Ramos (cell line): ENCODE data around the gene PTPMT1.

Experiments
- in situ Hi-C: fragments of 300-500 bp; cut with MboI; formaldehyde crosslinking; loops from one replicate; pipeline ENCODE4 v1.14.3; 2022; ENCODE audit warnings: low sequenced_read_pairs; ENCODE audit not compliant: unreplicated experiment

Gene PTPMT1

DNA sequence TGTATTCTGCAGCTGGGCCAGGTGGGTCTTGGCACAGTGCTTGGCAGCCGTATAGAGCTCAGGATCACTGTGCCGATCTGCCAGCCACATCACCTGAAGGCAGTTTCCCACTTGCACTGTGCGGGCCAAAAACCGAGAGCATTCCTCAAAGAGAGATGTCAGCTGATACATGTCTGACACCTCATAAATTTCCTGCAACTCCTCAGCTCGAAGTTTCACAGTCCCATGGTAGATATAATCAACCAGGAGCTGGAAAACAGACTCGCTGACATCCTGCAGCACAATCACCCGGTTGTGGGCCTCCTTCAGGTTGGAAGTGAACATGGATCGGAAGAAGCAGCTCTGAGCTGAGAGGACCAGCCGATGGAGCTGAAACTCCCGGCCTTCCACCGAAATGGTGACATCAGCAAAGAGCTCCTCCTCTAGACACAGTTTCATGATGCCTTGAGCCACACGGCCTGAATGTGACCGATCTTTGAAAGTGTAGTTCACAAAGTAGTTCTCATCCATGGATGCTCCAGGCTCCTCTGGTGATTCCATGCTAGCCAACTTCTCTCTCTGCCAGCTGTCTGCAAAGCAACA lies 12.2 kb downstream of the PTPMT1 start:
- in situ Hi-C loops, result no loop called here

DNA sequence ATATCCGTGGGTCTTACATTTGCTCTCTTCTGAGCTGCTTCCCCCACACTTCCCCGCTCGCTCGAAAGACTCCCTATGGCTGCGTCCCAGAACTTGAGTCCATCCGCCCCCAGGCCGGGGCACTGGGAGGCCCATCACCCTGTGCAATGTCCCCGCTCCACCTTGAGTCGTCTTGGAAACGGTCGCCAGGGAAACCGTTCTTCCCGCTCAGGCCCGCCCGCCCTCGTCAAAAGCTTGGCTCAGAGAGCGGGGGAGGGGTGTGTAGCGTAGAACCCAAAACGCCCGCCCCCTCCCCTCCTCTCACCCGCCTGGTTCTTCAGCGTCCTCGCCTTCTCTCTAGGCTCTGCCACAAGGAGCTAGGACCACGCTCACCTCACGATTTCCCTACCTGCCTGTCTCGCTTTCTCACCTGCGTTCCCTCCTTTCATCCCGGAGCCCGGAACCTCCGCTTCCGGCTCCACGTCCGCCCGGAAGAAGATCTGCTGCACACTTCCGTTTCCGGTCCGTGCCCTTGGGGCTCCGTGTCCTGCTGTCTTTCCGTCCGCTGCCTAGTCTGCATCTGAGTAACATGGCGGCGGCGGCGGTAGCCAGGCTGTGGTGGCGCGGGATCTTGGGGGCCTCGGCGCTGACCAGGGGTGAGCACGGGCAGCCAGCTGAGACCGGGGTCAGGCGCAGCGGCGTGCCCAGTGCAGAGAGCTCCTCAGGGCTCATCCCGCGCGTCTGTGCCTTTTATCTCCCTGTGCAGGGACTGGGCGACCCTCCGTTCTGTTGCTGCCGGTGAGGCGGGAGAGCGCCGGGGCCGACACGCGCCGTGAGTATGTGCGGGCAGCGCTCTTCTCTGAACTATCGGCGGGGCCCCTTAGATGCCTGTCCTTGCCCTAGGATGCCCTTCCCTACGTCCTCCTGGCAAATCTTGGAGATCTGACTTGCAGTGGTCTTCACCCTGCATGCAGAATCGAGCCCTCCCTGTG lies 13.4 kb downstream of the PTPMT1 start, which contains the start of the genes KBTBD4 and NDUFS3:
KBTBD4 (minus strand) TSS at position 447 of the 971 bp plus-strand sequence; CDS start at position 428, 19 bp downstream.
NDUFS3 (plus strand) TSS at position 551 of the 971 bp plus-strand sequence; CDS start at position 569, 18 bp downstream.
- in situ Hi-C loops, result no loop called here

DNA sequence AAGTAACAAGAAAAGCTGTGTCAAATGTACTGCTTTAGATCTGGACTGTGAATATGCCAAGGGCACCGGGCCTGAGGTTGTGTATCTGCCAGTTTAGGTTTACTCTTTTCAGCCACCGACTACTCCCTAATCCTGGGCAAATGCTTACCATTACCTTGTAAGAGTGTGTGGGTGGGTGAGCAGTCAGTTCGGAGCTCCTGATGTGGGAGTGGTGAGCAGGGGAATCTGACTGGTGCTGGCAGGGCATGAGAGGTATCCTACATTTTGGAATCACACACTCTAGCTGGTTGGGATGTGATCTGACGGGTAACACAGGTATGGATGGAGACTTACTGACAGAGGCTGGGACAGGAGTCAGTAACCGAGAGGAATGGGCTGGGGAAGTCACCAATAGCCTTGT lies 18.4 kb downstream of the PTPMT1 start:
- in situ Hi-C loops, result no loop called here

DNA sequence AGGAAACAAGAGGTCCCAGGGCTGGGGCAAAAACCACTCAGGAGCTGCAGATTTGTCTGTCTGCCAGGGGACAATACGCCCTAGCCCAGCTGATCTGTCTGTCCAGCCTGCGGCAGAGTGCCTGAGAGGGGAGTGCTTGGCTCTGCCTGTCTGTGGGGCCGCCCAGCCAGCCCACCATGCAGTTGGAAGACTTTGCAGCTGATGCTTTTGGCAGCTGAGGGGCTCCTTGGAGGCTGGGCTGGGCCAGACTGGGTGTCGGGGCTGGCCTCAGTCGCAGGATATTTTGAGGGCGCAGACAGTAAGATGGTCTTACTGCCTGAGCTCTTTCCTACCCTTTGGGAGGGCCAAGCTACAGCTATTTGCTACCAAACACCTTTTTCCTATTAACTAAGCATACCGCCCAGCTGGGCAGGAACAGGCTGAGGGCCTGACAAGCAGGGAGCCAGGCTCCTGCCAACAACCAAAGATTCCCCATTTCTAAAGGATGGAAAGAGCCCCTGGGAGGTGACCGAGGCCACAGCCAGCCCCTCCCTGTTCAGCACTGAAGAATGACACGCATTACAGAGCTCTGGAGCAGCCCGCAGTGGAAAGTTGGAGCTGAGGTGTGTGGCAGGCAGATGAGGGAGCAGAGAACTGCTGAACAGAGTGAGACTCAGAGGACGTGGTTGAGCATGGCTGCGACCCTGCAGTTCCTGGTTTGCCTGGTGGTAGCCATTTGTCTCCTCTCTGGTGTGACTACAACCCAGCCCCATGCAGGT lies 20.9 kb downstream of the PTPMT1 start, which contains the start of gene FAM180B:
FAM180B (plus strand) TSS at position 581 of the 758 bp plus-strand sequence; CDS start at position 672, 91 bp downstream.
- in situ Hi-C loops, result no loop called here

DNA sequence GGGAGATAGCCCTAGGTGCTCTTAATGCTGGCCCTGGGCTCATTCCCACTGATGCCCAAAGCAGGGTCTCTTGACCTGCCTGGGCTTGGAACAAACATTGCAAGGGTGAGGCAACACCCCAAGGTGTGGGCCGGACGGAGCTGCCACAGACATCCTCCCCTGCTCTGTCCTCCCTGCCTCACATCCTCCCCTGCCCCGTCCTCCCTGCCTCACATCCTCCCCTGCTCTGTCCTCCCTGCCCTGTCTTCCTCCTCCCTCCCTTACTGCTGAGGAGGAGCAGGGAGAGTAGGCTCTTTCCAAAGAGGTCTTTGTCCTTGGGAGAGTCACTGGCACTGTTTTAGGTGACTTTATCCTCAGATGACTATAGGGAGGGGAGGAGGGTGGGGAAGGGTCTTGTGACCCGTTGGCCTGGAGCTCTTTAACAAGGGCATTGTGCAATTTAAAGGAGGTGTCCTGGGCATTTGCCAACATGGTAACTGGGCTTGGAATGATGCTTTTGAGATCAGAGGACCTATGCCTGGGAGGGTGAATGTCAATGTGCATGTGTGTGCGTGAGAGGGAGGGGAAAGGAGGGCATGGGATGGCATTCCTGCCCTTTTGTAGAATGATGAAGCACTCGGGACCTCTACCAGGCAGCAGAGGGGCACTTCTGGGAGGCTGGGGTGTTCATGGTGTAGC lies 21.8 kb downstream of the PTPMT1 start:
- in situ Hi-C loops, result no loop called here

DNA sequence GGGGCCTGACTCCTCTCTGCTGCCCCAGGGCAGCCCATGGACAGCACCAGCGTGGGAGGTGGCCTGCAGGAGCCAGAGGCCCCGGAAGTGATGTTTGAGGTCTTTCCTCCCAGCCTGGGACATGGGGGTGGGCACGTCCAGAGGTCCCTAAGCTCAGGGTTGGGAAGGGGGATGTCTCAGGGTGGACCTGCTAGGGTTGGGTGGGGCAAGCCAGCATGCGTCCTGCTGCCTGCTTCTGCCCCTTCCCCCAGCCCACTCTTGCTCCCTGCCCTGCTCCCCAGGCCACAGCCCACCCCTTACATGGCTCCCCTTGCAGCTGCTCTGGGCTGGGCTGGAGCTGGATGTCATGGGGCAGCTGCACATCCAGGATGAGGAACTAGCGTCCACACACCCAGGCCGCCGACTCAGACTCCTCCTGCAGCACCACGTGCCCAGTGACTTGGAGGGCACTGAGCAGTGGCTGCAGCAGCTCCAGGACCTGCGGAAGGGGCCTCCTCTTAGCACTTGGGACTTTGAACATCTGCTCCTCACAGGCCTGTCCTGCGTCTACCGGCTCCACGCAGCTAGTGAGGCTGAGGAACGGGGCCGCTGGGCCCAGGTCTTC lies 22.4 kb downstream of the PTPMT1 start:
- in situ Hi-C loops, result no loop called here

DNA sequence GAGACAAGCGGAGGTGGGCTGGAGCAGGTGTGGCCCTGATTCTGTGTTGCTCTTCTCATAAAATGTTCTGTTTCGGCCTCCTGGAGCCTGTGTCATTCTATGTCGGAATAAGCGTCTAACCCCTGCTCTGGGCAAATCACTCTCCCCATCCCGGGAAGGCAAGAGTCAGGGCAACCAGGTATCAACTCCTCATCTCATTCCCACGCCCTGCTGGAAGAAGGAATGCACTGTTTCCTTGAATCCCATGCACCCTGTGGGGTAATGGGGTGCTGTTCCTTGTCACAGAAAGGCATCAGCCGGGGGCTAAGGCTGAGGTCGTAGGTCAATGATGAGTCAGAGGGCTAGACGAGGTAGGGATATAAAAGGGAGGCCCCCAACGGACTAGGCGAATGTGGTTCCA lies 23.7 kb downstream of the PTPMT1 start:
- in situ Hi-C loops, result no loop called here

DNA sequence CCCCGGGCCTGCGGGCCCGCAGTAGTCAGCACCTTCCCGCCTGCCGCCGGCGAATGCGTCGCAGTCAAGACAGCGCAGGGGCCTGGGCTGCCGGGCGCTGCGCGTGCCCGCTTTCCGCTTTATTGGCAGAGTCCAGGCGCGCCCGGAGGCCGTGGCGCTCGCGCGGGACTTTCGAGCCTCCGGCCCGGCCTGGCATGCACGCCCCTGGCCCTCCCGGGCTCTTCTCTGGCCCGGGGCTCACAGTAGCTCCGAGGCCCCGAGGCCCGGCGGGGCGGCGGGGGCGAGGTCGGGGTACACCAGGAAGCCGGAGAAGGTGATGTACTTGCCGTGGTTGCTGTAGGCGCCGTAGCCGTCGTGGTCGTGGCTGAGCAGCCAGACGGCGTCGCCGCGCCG lies 24.2 kb downstream of the PTPMT1 start:
- in situ Hi-C loops, result no loop called here

DNA sequence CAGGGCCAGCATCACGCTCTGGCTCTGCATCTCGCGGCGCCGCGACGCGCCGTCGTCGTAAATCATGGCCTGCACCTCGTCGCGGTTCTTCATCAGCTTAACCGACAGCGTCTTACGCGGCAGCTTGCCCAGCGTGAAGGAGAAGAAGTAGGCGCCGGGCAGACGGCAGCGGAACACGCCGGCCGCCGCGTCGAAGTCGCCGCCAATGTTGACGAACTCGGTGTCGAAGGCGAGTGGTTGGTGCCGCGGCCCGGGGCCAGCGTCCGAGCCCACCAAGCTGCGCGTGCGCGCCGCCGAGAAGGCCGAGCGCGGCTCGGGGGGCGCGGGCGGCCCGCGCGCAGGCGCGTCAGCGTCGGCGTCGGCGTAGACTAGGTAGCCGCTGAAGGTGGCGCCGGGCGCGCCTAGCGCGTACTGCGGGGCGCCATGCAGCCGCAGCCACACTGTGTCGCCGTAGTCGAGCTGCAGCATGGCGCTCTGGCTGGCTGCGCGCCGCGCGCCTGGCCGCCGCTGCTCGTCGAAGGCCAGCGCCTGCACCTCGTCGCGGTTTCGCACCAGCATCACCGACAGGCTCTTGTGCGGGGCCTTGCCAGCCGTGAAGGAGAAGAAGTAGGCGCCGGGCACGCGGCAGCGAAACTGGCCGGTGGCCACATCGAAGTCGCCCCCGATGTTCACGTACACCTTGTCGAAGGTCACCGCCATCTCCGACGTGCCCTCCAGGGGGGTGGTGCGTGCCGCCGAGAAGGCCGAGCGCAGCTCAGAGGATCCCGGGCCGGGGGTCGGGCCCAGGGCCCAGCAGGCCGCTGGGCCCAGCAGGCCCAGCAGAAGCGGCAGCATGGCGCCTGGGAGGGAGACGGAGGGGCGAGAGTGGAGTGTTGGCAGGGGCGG lies 24.8 kb downstream of the PTPMT1 start:
- in situ Hi-C loops, result no loop called here

DNA sequence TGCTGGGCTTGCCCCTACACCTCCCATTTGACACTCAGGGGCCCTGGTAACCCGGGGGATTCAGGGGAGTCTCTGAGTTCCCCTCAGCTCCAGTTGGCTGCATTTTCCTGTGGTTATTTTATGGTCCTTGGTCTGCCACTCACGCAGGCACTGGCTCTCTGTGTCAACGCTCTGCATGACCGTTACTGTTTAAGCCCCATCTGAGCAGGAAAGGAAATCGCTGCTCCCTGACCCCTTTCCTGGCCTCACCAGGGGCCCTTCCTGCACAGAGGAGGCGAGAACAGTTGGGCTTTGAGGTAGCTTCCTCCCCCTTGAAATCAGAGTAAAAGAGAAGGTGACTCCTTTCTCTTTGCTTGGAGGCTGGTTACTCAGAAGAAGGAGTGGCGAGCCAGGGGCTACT lies 26.4 kb downstream of the PTPMT1 start:
- in situ Hi-C loops, result no loop called here

DNA sequence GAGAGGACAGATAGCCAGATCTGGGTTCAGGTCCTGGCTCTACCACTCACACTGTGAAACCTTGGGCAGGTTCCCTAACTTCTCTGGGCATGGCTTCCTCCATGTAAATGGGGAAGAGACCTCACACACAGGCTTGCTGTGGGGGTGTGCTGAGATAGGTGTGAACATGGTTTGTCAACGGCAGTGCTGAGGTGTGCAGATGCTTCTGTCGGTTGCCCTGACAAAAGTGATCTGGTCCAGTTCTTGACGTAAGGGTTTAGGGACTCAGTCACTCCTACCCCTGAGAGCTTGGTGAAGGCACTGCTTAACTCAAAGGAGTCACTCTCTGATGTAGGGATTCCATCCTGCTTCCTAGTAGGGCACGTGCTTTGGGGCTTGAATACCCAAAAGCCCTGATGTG lies 26.9 kb downstream of the PTPMT1 start:
- in situ Hi-C loops, result no loop called here

DNA sequence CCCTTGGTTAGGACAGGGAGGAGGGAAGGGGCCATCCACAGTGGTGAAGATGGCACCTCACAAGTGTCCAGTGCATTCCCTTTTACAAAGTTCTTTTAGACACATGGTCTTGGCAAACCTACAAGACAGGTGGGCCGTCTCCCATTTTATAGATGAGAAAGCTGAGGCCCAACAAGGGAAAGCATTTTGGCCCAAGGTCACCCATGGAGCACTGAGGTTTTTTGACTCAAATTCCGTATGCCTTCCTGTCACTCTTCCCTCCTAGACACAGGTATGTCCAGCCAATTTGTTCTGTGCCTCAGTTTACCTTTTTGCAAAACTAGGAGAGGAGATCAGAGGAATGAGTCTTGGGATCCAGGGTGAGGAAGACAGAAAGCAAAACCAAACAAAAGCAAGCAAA lies 27.6 kb downstream of the PTPMT1 start:
- in situ Hi-C loops, result no loop called here

DNA sequence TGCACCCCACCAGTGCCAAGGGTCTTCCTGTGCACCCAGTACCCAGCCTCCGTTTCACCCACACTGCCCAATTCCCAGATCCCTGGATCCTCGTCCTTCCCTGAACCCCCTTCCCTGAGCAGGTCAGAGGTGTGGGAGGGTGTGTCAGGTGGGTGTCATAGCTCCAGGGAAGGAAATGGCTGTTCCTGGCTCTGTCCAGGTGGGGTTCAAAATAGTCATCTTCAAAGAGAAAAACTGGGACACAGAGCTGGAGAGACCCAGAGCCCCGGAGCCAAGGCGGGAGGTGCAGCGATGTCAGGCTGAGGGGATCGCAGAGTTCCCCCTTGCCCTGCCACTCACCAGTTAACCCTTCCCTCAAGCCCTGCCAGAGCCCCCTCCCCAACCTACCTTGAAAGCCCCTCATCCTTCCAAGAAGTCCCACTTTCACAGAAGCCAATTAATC lies 28.1 kb downstream of the PTPMT1 start:
- in situ Hi-C loops, result no loop called here

DNA sequence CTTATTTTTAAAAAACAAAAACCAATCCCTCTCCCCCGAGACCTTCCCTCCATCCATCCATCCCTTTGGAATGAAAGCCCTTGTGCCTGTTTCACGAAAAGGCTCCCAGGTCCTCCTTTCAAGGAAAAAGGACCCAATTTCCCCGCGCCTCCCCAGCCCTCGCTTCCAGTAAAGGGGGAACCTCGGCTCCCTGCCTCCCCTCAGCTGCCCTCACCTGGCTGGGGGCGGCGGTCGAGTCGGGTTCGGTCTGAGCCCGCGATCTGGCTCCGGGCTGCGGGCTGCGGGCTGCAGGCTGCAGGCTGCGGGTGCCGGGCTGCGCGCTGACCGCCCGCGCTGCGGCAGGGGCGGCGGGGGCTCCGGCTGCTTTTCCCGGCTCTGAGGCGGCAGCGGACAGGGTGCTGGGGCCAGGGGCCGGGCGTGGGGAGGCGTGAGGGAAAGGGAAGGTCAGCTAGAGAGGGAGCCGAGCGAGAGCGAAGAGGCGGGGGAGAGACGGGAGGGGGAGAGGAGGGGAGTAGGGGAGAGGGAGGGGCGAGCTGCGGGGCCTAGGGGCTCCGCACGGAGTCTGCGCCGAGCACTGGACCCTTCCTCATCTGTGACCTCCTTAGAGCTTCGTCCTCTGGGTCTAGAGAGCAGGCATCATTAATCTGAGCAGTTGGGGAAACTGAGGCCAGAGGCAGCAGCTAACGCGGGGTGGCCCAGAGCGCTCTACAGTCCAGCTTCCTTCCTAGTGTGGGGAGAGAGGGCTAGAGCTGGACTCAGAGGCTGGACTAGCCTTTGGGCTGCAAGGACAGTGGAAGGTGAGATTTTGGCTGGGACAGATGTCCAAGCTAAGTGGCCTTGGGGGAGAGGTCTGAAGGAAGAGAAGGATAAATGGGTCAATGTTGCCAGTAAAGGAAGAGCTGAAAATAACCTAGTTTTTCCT lies 28.8 kb downstream of the PTPMT1 start, which contains the start of gene C1QTNF4:
C1QTNF4 (minus strand) TSS at position 478 of the 922 bp plus-strand sequence. CDS start 3,601 bp downstream, outside the sequence.
- in situ Hi-C loops, result no loop called here

DNA sequence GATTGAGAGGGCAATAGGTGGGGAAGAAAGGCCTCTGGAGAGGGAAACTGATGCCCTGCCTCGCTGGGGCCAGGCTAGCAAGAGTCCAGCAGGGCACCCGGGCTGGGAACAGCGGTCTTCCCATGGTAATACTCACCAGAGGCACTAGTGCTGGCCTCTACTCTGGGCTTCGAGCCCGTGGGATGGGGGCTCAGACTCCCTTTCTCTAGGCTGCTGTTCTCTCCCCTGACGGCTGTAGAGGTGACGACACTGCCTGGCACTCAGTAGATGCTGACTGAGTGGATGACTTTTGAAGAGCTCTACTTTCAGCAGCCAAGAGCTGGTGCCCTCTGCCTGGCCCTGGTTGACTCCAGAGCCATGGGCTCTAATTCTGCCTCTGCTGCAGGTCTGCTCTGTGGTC lies 29.6 kb downstream of the PTPMT1 start:
- in situ Hi-C loops, result no loop called here

DNA sequence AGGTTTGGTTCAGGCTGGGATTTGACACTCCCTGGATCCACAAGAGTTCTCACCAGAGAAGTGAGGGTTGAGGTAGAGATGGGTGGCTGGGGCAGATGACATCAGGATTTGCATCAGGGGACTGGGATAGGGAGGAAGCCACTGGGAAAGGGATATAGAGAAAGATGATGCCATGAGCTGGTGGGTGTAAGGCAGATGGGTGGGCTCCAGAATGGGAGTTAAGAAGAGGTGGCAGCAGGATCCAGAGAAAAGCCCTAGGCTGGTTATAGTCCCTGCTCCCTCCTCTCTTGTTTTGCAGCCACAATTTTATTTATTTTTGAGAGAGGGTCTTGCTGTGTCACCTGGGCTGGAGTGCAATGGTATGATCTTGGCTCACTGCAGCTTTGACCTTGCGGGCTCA lies 30.6 kb downstream of the PTPMT1 start:
- in situ Hi-C loops, result no loop called here

DNA sequence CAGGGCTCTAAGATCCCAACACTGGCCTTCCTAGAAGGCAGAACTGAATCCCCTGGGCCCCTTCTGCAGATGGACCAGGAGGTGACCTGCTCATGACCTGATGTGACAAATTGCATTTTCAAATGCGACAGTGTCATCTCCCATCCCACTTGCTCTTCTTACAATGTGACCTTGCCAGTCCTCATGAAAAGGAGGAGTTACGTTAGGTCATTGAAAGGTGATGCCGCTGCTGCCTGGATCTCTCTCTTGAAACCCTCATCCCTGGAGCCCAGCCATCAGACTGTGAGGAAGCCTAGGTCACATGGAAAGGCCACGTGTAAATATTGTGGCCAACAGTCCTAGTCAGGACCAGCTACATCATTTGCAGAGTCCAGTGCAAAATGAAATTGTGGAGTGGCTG lies 34.5 kb downstream of the PTPMT1 start:
- in situ Hi-C loops, result no loop called here
